SK-N-SH treated with all-trans-retinoic acid at 6 μM for 48 hours (cell line): ENCODE data around the gene RPS16.

Experiments
- ARNTL ChIP-seq: fragments of 450-650 bp; formaldehyde crosslinking; IDR thresholded peaks from 2 replicates; pipeline ENCODE4 v1.5.0; 2020; ENCODE audit warnings: low read depth, mild to moderate bottlenecking, moderate library complexity, borderline replicate concordance
- CREB5 ChIP-seq: fragments of 250-450 bp; sonication (Bioruptor Pico); IDR thresholded peaks from 2 replicates; pipeline ENCODE4 v1.5.1; 2020; ENCODE audit warnings: low read depth, mild to moderate bottlenecking, moderate library complexity
- ESRRG ChIP-seq: fragments of 250-450 bp; sonication (Bioruptor Pico); IDR thresholded peaks from 2 replicates; pipeline ENCODE4 v1.6.1; 2021; ENCODE audit warnings: mild to moderate bottlenecking
- GLIS3 ChIP-seq: fragments of 250-450 bp; sonication (Bioruptor Pico); IDR thresholded peaks from 2 replicates; pipeline ENCODE4 v1.5.0; 2020; ENCODE audit warnings: mild to moderate bottlenecking, moderate library complexity
- ISL1 ChIP-seq: fragments of 250-450 bp; sonication (Bioruptor Pico); IDR thresholded peaks from 2 replicates; pipeline ENCODE4 v2.1.2; 2022; ENCODE audit warnings: mild to moderate bottlenecking, moderate library complexity
- OSR1 ChIP-seq: fragments of 250-450 bp; sonication (Bioruptor Pico); IDR thresholded peaks from 2 replicates; pipeline ENCODE4 v1.8.0; 2022; ENCODE audit warnings: moderate library complexity, mild to moderate bottlenecking, inconsistent platforms
- PATZ1 ChIP-seq: fragments of 250-450 bp; sonication (Bioruptor Pico); IDR thresholded peaks from 2 replicates; pipeline ENCODE4 v1.8.0; 2020; ENCODE audit warnings: mild to moderate bottlenecking, moderate library complexity, borderline replicate concordance
- PPARA ChIP-seq: fragments of 250-450 bp; sonication (Bioruptor Pico); IDR thresholded peaks from 2 replicates; pipeline ENCODE4 v1.5.0; 2020; ENCODE audit warnings: mild to moderate bottlenecking, borderline replicate concordance
- RARB ChIP-seq: fragments of 250-450 bp; sonication (Bioruptor Pico); IDR thresholded peaks from 2 replicates; pipeline ENCODE4 v1.8.0; 2021; ENCODE audit warnings: mild to moderate bottlenecking, moderate library complexity
- TSHZ2 ChIP-seq: fragments of 250-450 bp; sonication (Bioruptor Pico); IDR thresholded peaks from 2 replicates; pipeline ENCODE4 v1.5.0; 2020; ENCODE audit warnings: mild to moderate bottlenecking, moderate library complexity
- ZFP3 ChIP-seq: fragments of 250-450 bp; sonication (Bioruptor Pico); IDR thresholded peaks from 2 replicates; pipeline ENCODE4 v1.5.0; 2020; ENCODE audit warnings: mild to moderate bottlenecking, moderate library complexity
- ZNF8 ChIP-seq: fragments of 450-650 bp; formaldehyde crosslinking; IDR thresholded peaks from 2 replicates; pipeline ENCODE4 v1.5.0; 2020; ENCODE audit warnings: mild to moderate bottlenecking, moderate library complexity

GRCh38 chr19:39410831-39411080, 25.0 kb downstream of the RPS16 start:
- TF ChIP-seq ISL1 (CRISPR knock-in tag) (no peak), RARB (no peak; the same call in 1 of the 2 replicates), PATZ1 (CRISPR knock-in tag) (no peak), ZFP3 (CRISPR knock-in tag) (no peak), TSHZ2 (CRISPR knock-in tag) (no peak), PPARA (CRISPR knock-in tag) (no peak), ZNF8 (CRISPR knock-in tag) (no peak), ARNTL (no peak), CREB5 (CRISPR knock-in tag) (no peak), OSR1 (no peak), ESRRG (no peak), GLIS3 (CRISPR knock-in tag) (no peak)
